Activated CD8-positive, alpha-beta memory T cell treated with anti-CD3 and anti-CD28 coated beads, Interleukin-2, amount 50 U/mL, for 4 hours (primary cell): Measurements from ENCODE around the gene JAG2.
A peak's percentile ranks its signal among the peaks of the same experiment; 100 is the strongest.

Source experiments
- DNase-seq: peaks from one replicate; pipeline ENCODE4 v3.0.0-alpha.2; 2020

Gene JAG2

GRCh38 chr14:105108516-105108864 is 60.1 kb downstream of the JAG2 start:
- no peak for DNase-seq

GRCh38 chr14:105107781-105108515 is 60.6 kb downstream of the JAG2 start:
- DNase-seq = no peak

- DNase-seq = no peak
These were observed 61.2 kb downstream of the JAG2 start for GRCh38 chr14:105107351-105107750.

GRCh38 chr14:105105158-105105557 is 63.4 kb downstream of the JAG2 start:
- no peak for DNase-seq

GRCh38 chr14:105102893-105103292 is 65.7 kb downstream of the JAG2 start:
- no peak for DNase-seq

GRCh38 chr14:105102361-105102870 is 66.2 kb downstream of the JAG2 start:
- no peak for DNase-seq

GRCh38 chr14:105100910-105101309 is 67.7 kb downstream of the JAG2 start:
- no peak for DNase-seq

- no peak for DNase-seq
These were observed 68.8 kb downstream of the JAG2 start for GRCh38 chr14:105099778-105100177.

- no peak for DNase-seq
These were observed 70.3 kb downstream of the JAG2 start for GRCh38 chr14:105098316-105098715.

GRCh38 chr14:105097794-105098127 is 70.8 kb downstream of the JAG2 start:
- no peak for DNase-seq

GRCh38 chr14:105096206-105096875 is 72.2 kb downstream of the JAG2 start:
- no peak for DNase-seq

GRCh38 chr14:105095236-105095805 is 73.3 kb downstream of the JAG2 start:
- no peak for DNase-seq

- no peak for DNase-seq
These were observed 74.2 kb downstream of the JAG2 start for GRCh38 chr14:105094193-105094907.

GRCh38 chr14:105093431-105094192 is 75.0 kb downstream of the JAG2 start:
- DNase-seq = peak; percentile 79

GRCh38 chr14:105093038-105093430 is 75.5 kb downstream of the JAG2 start:
- peak; percentile 66 for DNase-seq

GRCh38 chr14:105092171-105093037 is 76.2 kb downstream of the JAG2 start:
- no peak for DNase-seq

GRCh38 chr14:105091517-105092170 is 76.9 kb downstream of the JAG2 start:
- DNase-seq = no peak

GRCh38 chr14:105091054-105091516 is 77.5 kb downstream of the JAG2 start:
- no peak for DNase-seq
